Progenitor cell of endocrine pancreas (in vitro differentiated cells): ENCODE results near the gene BRSK1. TPM values are rescaled to one million over a fixed set of nuclear protein-coding genes. Genes with fewer than 3 reads are reported as not detected.

ENCODE experiments used
- DNase-seq: peaks from one replicate; pipeline ENCODE4 v3.0.0; 2021; ENCODE audit warnings: low spot score; ENCODE audit not compliant: unreplicated experiment
- H3K27ac Mint-ChIP-seq: 2 replicates; pipeline ENCODE4 v1.8.0; 2021; ENCODE audit warnings: mild to moderate bottlenecking, moderate library complexity, mixed read lengths
- H3K27me3 Mint-ChIP-seq: 2 replicates; pipeline ENCODE4 v1.8.0; 2021; ENCODE audit warnings: mixed read lengths
- H3K36me3 Mint-ChIP-seq: 2 replicates; pipeline ENCODE4 v1.8.0; 2022; ENCODE audit warnings: mixed read lengths; ENCODE audit not compliant: insufficient read depth
- H3K4me1 Mint-ChIP-seq: 2 replicates; pipeline ENCODE4 v1.8.0; 2021; ENCODE audit warnings: low read depth, mixed read lengths
- H3K4me3 Mint-ChIP-seq: 2 replicates; pipeline ENCODE4 v1.8.0; 2021; ENCODE audit warnings: low read depth, mild to moderate bottlenecking, moderate library complexity, mixed read lengths
- H3K9me3 Mint-ChIP-seq: 2 replicates; pipeline ENCODE4 v1.8.0; 2021; ENCODE audit warnings: low read depth, mixed read lengths
- total RNA-seq: library from RNA; stranded (reverse); gene quantifications from 2 replicates; pipeline ENCODE4 v1.2.1, GENCODE V29; 2021
- TF ChIP-seq, protein P1 (sequence below): fragments of 200-600 bp; sonication (generic); IDR thresholded peaks from one replicate; pipeline ENCODE4 v1.5.0; 2021; ENCODE audit warnings: antibody characterized with exemption, mild to moderate bottlenecking; ENCODE audit not compliant: unreplicated experiment

Gene BRSK1
- total RNA-seq, 1 donor from 2014 or later, result 68.7 TPM

DNA sequence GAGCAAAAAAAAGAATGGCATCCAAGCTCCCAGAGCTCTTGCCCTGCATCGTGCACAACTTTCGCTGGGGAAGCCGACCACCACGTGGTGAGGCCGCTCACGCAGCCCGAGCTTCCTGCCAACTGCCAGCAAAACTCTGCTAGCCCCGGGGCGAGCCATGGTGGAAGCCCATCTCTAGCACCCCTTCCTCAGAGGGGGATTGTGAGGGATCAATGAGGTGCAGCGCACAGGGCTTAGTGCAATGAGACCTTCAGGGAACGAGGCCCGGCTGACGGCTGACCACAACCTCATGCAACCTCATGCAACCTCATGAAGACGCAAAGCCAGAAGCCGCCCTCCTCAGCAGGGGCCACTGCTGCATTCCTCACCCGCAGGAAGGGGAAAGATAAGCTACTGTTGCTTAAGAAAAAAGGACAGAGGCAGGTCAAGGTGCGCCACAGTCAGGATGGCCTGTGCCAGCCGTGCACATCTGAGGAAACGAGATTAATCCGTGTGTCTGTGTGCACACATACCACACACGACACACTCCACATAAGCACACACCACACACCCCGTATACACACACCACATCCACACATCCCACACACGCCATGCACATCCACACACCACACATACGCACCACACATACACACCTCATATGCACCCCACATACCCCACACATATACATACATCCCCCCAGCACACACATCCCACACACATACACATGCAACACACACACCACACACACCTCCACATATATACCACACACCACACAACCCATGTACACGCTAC, 13.4 kb upstream of the BRSK1 start:
- Mint-ChIP-seq H3K36me3 (peaks cover 11% of the 10 kb centered on the region), H3K4me3 (no peak overlapping the region), H3K9me3 (peaks cover 8% of the 10 kb centered on the region), H3K27me3 (no peaks in the 10 kb centered on the region), H3K27ac (no peak overlapping the region), H3K4me1 (no peaks in the 10 kb centered on the region)
- DNase-seq, result no peak
- TF ChIP-seq, protein P1, sequence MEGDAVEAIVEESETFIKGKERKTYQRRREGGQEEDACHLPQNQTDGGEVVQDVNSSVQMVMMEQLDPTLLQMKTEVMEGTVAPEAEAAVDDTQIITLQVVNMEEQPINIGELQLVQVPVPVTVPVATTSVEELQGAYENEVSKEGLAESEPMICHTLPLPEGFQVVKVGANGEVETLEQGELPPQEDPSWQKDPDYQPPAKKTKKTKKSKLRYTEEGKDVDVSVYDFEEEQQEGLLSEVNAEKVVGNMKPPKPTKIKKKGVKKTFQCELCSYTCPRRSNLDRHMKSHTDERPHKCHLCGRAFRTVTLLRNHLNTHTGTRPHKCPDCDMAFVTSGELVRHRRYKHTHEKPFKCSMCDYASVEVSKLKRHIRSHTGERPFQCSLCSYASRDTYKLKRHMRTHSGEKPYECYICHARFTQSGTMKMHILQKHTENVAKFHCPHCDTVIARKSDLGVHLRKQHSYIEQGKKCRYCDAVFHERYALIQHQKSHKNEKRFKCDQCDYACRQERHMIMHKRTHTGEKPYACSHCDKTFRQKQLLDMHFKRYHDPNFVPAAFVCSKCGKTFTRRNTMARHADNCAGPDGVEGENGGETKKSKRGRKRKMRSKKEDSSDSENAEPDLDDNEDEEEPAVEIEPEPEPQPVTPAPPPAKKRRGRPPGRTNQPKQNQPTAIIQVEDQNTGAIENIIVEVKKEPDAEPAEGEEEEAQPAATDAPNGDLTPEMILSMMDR, result no peak

DNA sequence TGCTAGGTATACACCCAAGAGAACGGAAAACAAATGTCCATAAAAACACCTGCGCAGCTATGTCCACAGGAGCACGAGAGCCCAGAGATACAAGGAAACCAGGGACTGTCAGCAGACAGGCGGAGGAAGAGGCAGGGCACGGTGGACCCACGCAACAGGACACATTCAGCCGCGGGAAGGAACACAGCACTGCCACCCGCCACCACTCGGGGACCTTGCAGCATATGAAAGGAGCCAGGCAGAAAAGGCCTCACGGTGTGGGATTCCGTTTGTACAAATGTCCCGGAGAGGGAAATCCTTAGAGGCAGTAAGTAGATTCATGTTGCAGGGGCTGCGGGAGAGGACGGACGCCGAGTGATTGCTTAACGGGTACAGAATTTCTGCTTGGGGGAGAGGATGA, 11.7 kb upstream of the BRSK1 start:
- Mint-ChIP-seq H3K4me1 (no peaks in the 10 kb centered on the region), H3K9me3 (no peaks in the 10 kb centered on the region), H3K27me3 (no peaks in the 10 kb centered on the region), H3K27ac (no peak overlapping the region), H3K4me3 (no peak overlapping the region), H3K36me3 (peaks cover 7% of the 10 kb centered on the region)
- DNase-seq, result no peak
- TF ChIP-seq, protein P1, result no peak

DNA sequence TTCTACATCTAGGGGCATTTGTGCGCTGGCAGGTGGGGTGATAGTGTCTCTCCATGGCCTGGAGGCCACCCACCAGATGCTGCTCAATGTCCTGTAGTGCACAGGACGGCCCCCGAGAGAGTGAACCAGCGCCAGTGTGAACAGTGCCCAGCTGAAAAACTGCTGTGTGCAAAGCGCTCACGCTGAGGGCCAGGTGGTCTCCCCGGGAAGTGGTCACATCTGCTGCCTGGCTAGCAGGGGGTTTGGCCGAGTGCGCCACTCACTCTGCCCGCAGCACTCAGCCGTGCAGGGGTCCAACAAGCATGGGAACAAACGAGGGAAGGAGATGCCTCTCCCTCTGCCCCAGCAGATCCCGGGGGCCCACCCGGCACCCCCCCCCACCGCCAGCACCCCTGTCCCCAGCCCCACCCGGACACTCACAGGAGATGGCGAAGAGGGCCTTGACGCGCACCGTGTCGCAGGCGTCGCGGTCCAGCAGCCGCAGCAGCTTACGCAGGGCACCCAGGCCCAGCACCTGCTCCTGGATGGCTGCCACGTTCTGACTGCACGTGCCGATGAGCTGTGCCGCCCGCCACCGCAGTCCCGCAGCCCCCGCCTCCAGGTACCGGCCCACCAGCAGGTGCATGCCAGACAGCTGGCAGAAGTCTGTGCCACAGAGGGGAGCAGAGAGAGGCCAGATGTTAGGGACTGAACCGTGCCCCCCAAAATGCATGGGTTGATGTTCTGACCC, 9.7 kb upstream of the BRSK1 start:
- H3K36me3 Mint-ChIP-seq, result peaks cover 7% of the 10 kb centered on the region

DNA sequence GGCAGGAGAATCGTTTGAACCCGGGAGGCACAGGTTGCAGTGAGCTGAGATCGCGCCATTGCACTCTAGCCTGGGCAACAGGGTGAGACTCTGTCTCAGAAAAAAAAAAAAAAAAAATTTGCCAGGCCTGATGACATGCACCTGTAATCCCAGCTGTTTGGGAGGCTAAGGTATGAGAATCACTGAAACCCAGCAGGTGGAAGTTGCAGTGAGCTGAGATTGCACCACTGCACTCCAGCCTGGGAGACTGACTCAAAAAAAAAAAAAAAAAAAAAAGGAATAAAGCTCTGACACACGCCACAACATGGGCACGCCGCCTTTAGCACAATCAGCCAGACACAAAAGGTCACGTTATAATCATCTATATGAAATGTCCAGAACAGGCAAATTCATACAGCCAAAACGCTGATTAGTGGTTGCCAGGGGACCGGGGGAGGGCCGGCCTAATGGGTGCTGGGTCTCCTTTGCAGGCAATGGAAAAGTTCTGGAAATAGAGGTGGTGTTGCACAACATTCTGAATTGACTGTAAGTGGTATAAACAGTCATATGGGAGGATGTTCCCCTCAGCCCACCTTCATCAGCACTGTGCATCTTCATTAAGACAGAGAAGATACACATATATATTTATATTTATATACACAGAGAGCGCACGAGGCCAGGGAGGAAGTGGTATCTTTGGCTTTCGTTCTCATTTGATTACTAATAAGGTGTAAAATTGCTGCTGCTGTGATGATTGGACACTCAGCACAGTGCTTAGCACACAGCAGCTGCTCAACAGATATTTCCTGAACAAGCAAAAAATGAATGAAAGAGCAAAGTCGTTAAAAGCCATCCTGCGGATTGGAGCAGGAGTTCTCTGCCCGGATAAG, 7.7 kb upstream of the BRSK1 start:
- H3K4me3 Mint-ChIP-seq, result no peak overlapping the region

More for the DNA sequence above, 9.7 kb upstream of the BRSK1 start:
- TF ChIP-seq, protein P1, result no peak
- Mint-ChIP-seq H3K27me3 (no peaks in the 10 kb centered on the region), H3K4me3 (no peak overlapping the region), H3K27ac (no peak overlapping the region), H3K9me3 (no peaks in the 10 kb centered on the region), H3K4me1 (peaks cover 1% of the 10 kb centered on the region)
- no peak for DNase-seq

More for the DNA sequence above, 7.7 kb upstream of the BRSK1 start:
- H3K9me3 Mint-ChIP-seq, result no peaks in the 10 kb centered on the region
- no peak for DNase-seq
- H3K27ac Mint-ChIP-seq, result no peak overlapping the region
- peaks cover 7% of the 10 kb centered on the region for H3K36me3 Mint-ChIP-seq
- TF ChIP-seq, protein P1, result no peak
- no peaks in the 10 kb centered on the region for H3K27me3 Mint-ChIP-seq
- H3K4me1 Mint-ChIP-seq, result peaks cover 6% of the 10 kb centered on the region
